ACC112 (cell line): ENCODE data around the gene C11orf97.
"Not testable (repeated sequence)": the region's sequence is repeated elsewhere in the genome, so short reads cannot be mapped to it uniquely, and the experiment has no call there.

Experiments used
- H2AFZ ChIP-seq: fragments of 200-600 bp; sonication (generic); one replicate; pipeline ENCODE4 v1.6.0; 2017; ENCODE audit warnings: antibody characterized with exemption, low read length; ENCODE audit not compliant: unreplicated experiment
- H3K27ac ChIP-seq: fragments of 200-600 bp; sonication (generic); 2 replicates; pipeline ENCODE4 v1.5.1; 2014; ENCODE audit warnings: low read depth, mild to moderate bottlenecking, antibody characterized with exemption, low read length, moderate library complexity
- H3K27me3 ChIP-seq: fragments of 200-600 bp; sonication (generic); 2 replicates; pipeline ENCODE4 v1.6.1; 2014; ENCODE audit warnings: mild to moderate bottlenecking, antibody characterized with exemption, low read length, moderate library complexity, mixed read lengths; ENCODE audit not compliant: insufficient read depth
- H3K36me3 ChIP-seq: fragments of 200-600 bp; sonication (generic); 2 replicates; pipeline ENCODE4 v1.6.1; 2016; ENCODE audit warnings: mild to moderate bottlenecking, antibody characterized with exemption, low read length, moderate library complexity, mixed read lengths; ENCODE audit not compliant: insufficient read depth
- H3K4me1 ChIP-seq: fragments of 200-600 bp; sonication (generic); one replicate; pipeline ENCODE4 v1.6.1; 2016; ENCODE audit warnings: low read length, mixed read lengths; ENCODE audit not compliant: insufficient read depth, unreplicated experiment, control insufficient read depth
- H3K4me3 ChIP-seq: fragments of 200-600 bp; sonication (generic); 2 replicates; pipeline ENCODE4 v1.5.1; 2014; ENCODE audit warnings: mild to moderate bottlenecking, low read depth, low read length
- H3K79me2 ChIP-seq: fragments of 200-600 bp; sonication (generic); one replicate; pipeline ENCODE4 v1.6.0; 2016; ENCODE audit warnings: low read length; ENCODE audit not compliant: control insufficient read depth, unreplicated experiment, insufficient read depth

C11orf97 gene

GRCh38 chr11:94557992-94558391 is 45.7 kb downstream of the C11orf97 start:
- Histone ChIP-seq H3K36me3 (no peaks in the 10 kb centered on the region), H2AFZ (no peak overlapping the region), H3K27me3 (no peaks in the 10 kb centered on the region), H3K4me1 (peaks cover 32% of the 10 kb centered on the region), H3K79me2 (peaks cover 4% of the 10 kb centered on the region), H3K27ac (peak overlapping the region; percentile 25), H3K4me3 (no peak overlapping the region)

GRCh38 chr11:94558468-94558867 is 46.2 kb downstream of the C11orf97 start:
- Histone ChIP-seq H3K4me1 (peaks cover 37% of the 10 kb centered on the region), H3K79me2 (peaks cover under 1% of the 10 kb centered on the region), H3K27me3 (no peaks in the 10 kb centered on the region), H2AFZ (no peak overlapping the region), H3K4me3 (no peak overlapping the region), H3K36me3 (no peaks in the 10 kb centered on the region), H3K27ac (peak overlapping the region; percentile 25; the same call in 1 of the 2 replicates)

GRCh38 chr11:94558932-94559331 is 46.7 kb downstream of the C11orf97 start:
- peaks cover 42% of the 10 kb centered on the region for H3K4me1 ChIP-seq
- no peak overlapping the region for H3K4me3 ChIP-seq
- H3K27ac ChIP-seq = no peak overlapping the region
- no peaks in the 10 kb centered on the region for H3K79me2 ChIP-seq
- H3K27me3 ChIP-seq = no peaks in the 10 kb centered on the region
- no peak overlapping the region for H2AFZ ChIP-seq
- no peaks in the 10 kb centered on the region for H3K36me3 ChIP-seq

GRCh38 chr11:94559361-94559760 is 47.1 kb downstream of the C11orf97 start:
- Histone ChIP-seq H3K36me3 (no peaks in the 10 kb centered on the region), H3K27me3 (no peaks in the 10 kb centered on the region), H3K79me2 (no peaks in the 10 kb centered on the region), H3K4me1 (peaks cover 43% of the 10 kb centered on the region), H3K27ac (no peak overlapping the region), H3K4me3 (no peak overlapping the region), H2AFZ (no peak overlapping the region)

GRCh38 chr11:94560834-94561233 is 48.6 kb downstream of the C11orf97 start:
- no peak overlapping the region for H3K27ac ChIP-seq
- no peak overlapping the region for H3K4me3 ChIP-seq
- H3K4me1 ChIP-seq = peaks cover 43% of the 10 kb centered on the region

GRCh38 chr11:94563176-94563847 is 51.1 kb downstream of the C11orf97 start:
- Histone ChIP-seq H3K79me2 (no peaks in the 10 kb centered on the region), H3K27ac (no peak overlapping the region), H2AFZ (no peak overlapping the region), H3K4me1 (peaks cover 26% of the 10 kb centered on the region), H3K27me3 (no peaks in the 10 kb centered on the region), H3K4me3 (no peak overlapping the region), H3K36me3 (no peaks in the 10 kb centered on the region)

More at GRCh38 chr11:94560834-94561233, 48.6 kb downstream of the C11orf97 start:
- Histone ChIP-seq H3K36me3 (no peaks in the 10 kb centered on the region), H3K27me3 (no peaks in the 10 kb centered on the region), H3K79me2 (no peaks in the 10 kb centered on the region), H2AFZ (no peak overlapping the region)

GRCh38 chr11:94563848-94564467 is 51.7 kb downstream of the C11orf97 start:
- Histone ChIP-seq H3K27ac (no peak overlapping the region), H2AFZ (no peak overlapping the region), H3K27me3 (no peaks in the 10 kb centered on the region), H3K4me1 (peaks cover 20% of the 10 kb centered on the region), H3K79me2 (no peaks in the 10 kb centered on the region), H3K36me3 (no peaks in the 10 kb centered on the region), H3K4me3 (no peak overlapping the region)

GRCh38 chr11:94567181-94567670 is 55.0 kb downstream of the C11orf97 start, which contains the start of gene PIWIL4:
Gene PIWIL4 (plus strand): TSS chr11:94567368. CDS start chr11:94567519, 151 bp downstream.
- Histone ChIP-seq H3K79me2 (no peaks in the 10 kb centered on the region), H3K27me3 (no peaks in the 10 kb centered on the region), H2AFZ (no peak within 1 kb of the TSS), H3K4me3 (no peak within 1 kb of the TSS), H3K4me1 (peaks cover 13% of the 10 kb centered on the region), H3K27ac (no peak within 1 kb of the TSS), H3K36me3 (no peaks in the 10 kb centered on the region)

GRCh38 chr11:94568200-94568599 is 55.9 kb downstream of the C11orf97 start:
- H3K4me3 ChIP-seq = no peak overlapping the region
- H3K79me2 ChIP-seq = no peaks in the 10 kb centered on the region
- H3K36me3 ChIP-seq = no peaks in the 10 kb centered on the region
- H2AFZ ChIP-seq = no peak overlapping the region
- peaks cover 8% of the 10 kb centered on the region for H3K4me1 ChIP-seq
- H3K27me3 ChIP-seq = no peaks in the 10 kb centered on the region
- no peak overlapping the region for H3K27ac ChIP-seq

- Histone ChIP-seq H3K27ac (no peak overlapping the region), H3K4me1 (peaks cover 3% of the 10 kb centered on the region), H3K79me2 (no peaks in the 10 kb centered on the region), H3K4me3 (no peak overlapping the region), H2AFZ (no peak overlapping the region), H3K36me3 (no peaks in the 10 kb centered on the region), H3K27me3 (no peaks in the 10 kb centered on the region)
These were observed 56.5 kb downstream of the C11orf97 start for GRCh38 chr11:94568717-94569116.

- H3K79me2 ChIP-seq, H2AFZ ChIP-seq, H3K4me1 ChIP-seq, H3K27ac ChIP-seq, H3K36me3 ChIP-seq, H3K4me3 ChIP-seq, H3K27me3 ChIP-seq: not testable (repeated sequence)
These were observed 60.7 kb downstream of the C11orf97 start for GRCh38 chr11:94572975-94573374.
